Suppressor macrophage treated with lipopolysaccharide for 4 hours (primary cell): ENCODE data around the gene HEPACAM2.

ENCODE experiments used
- DNase-seq: peaks from one replicate; pipeline ENCODE4 v3.0.0-alpha.2; 2020

HEPACAM2 gene

GRCh38 chr7:93146472-93147141 is 79.7 kb downstream of the HEPACAM2 start:
- DNase-seq: peak; percentile 66

DNA sequence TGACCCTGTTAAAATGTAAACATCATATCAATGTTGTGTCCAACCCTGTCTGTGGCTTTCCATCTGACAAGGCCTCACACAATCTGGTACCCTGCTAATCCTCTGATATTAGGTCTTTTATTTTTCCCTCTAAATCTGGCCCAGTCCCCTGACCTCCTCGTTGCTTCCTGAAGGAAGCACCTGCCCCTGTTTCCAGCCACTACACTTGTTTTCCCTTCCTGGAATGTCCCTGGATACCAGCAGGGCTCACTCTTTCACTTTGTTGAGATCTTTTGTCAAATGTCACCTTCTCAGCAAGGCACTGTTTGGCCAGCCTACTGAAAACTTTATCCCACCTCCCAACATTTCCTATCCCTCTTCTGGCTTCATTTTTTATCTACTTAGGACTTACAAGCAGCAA is 80.2 kb downstream of the HEPACAM2 start:
- DNase-seq: no peak

DNA sequence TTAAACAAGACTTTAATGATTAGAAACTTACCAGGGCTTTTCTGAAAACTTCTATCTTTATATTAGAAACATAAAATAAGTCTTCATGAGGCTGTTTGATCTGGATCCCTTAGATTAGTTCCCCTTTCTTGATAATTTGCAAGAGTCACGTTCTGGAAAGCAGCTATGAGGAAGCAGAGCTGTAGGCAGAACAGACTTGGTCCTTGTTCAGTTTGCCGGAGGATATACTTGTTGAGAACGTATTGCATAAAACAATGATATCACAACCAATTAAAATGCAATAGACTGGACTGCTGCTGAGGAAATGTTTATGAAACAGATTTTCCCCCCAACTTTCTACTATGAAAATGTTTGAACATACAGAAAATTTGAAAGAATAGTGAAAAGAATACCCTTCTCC is 80.9 kb downstream of the HEPACAM2 start:
- peak; percentile 83 for DNase-seq

- DNase-seq: no peak
Measured at GRCh38 chr7:93142127-93142526, 84.1 kb downstream of the HEPACAM2 start.

DNA sequence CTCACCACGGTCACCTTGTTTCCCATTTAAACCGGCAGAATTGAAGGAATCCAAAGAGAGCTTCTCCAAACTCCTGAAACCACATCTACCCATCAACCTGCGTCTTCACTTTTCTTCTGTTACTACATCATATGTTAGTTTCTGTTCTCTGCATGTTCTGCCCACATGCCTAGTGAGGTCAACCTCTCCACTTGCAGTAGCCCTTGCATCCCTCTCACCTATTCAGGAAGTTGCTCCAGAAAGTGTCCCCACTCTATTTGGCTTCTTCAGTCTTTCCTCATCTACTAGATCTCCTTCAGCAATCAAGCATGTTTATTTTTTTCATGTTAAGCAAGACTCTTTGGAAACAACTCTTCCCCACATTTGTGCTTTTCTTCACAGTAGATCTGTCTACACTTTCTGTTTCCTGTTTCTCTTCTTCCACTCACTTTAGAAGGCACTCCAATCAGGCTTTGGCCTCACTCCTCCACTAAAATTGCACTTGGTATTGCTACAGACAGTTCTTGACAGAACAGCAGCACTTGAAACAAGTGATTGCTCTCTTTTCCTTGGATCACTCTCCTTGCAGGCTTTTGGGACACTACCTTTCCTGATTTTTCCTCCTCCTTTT is 85.6 kb downstream of the HEPACAM2 start:
- DNase-seq: no peak

GRCh38 chr7:93138576-93138975 is 87.7 kb downstream of the HEPACAM2 start:
- no peak for DNase-seq
